HG03196 (cell line): Measurements from ENCODE around the gene RAC3.

Source experiments
- ATAC-seq: cut with Tn5 transposase; IDR thresholded peaks from one replicate; pipeline ENCODE4 v1.9.1; 2021; ENCODE audit not compliant: unreplicated experiment

The RAC3 gene

DNA sequence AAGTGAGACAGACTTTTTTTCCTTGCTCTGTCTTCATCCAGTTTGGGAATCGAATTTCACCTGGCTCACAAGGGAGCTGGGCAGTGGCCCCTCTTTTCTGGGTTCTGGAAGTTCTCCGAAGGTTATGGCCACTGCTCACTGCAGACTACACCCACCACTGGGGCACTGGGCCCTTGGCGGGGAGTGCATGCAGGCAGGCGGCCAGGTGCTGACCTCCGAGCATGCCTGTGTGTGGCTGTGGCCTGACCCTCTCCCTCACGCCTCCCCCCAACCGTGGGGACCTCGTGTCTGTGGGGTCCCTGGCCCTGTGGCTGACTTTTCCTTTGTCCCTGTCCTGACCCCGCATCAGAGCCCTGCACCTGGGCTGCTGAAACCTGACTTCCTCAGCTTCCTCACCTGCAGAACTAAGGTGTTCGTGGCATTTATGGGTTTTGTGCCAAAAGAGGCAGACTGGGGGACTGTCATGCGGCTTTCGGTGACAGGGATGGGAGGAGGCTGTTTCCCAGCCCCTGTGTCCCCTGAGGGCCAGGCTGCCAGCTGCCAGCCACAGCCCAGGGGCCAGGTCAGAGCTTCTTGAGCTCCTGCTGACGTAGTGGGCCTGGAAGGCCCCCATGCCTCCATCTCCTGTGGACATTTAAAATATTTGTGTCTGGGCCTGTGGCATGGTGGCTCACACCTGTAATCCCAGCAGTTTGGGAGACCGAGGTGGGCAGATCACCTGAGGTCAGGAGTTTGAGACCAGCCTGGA lies 32.6 kb upstream of the RAC3 start:
- no peak for ATAC-seq

DNA sequence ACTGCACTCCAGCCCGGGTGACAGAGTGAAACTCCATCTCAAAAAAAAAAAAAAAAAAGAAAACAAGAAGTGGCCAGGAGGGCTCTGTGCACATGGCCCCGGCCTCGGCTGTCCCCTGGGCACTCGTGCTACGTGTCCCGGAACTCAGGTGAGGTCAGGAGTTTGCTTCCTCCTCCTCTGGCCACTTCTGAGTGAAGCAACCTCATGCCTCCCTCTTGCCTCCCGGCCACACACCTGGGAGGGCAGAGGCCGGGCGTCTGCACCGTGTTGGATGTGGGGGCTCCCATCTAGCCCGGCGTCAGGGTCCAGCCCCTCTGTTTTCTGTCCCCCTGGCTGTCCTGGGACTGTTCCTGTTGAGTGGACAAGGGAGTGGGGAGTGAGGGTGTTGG lies 31.9 kb upstream of the RAC3 start:
- no peak for ATAC-seq

DNA sequence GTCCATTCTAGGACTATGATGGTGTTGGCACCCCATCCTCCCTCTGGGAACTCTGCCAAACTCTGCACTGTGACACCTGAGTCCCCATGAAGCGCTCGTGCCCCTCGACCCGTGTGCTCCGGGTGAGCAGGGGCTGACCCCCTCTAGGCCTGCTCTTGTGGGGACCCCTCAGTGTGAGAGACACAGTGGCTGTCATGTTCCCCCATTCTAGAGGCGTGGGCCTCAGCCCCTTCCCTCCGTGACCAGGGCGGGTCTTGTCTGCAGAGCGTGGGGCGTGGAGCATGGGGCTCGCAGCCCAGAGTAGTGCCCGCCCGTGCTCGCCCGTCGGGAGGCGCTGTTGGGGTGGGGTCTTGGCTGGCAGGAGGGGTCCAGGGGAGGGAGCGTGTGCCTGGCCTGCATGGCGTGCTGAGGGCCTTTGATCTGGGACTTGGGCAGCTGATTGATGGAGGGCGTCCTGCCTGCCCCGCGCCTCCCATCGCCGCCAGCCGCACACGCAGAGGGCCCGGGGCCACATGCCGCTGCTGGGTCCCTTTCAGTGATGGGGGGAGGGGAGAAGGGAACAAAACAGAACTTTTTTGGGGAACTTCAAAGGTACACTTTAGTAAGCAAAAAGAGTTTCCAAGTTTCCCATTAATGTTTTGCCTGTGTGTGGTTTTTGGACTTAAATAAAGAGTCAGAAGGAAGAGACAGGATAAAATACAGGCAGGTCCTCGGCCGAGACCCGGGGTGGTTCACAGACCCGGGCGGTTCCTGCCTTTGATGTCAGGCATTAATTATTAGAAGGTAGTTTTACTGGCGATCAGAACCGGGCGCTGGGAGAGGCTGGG lies 31.3 kb upstream of the RAC3 start:
- ATAC-seq = no peak

DNA sequence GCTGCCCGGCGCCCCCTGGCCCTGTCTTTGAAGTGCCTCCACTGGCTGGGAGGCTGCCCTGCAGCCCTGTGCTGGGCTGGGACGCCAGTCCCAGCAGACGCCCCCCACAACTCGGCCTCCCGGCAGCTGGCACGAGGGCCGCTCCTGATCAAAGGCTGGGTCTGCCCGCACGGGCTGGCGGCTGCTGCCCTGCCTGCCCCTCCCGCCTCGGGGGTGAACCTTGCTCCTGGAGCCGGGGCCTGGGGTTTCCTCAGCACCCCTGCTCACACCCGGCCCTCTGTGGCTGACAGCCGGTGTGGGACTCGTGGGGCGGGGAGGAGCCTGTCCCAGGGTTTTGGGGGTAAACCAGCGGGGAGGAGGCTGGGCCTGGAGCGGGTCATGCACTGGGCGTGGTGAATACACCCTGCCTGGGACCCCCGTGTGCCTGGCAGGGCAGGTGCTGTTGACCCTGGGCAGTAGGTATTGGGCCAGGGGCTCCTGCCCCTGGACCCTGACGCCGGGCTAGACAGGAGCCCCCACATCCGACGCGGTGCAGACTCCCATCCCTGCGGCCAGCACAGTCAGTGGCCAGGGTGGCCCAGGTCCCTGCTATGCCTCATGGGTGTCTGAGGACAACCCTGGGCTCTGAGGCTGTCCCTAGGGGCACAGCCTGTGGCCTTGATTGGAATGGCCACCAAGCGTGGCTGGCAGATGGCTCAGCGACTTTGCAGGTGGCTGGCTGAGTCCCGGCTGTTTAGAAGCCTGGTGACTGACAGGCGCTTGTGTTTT lies 30.5 kb upstream of the RAC3 start:
- no peak for ATAC-seq

DNA sequence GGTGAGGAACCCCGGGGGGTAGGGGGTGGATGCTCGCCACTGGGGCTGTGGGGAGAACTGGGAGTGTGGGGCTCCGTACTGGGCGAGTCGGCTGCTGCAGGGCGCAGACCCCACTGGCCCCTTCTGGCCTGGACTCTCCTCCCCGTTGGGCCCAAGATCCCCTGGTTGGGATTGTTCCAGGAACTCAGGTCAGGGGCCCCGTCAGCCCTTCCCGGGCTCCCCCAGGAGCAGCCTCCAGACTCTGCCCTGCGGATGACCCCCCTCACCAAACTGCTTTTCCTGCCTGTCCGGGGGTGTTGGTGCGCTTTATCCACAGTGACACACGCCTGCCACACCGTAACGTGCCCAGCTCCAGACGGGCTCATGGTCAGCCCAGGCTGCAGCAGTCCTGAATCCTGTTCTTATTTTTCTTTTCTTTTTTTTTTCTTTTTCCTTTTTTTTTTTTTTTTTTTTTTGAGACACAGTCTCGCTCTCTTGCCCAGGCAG lies 29.9 kb upstream of the RAC3 start:
- no peak for ATAC-seq

DNA sequence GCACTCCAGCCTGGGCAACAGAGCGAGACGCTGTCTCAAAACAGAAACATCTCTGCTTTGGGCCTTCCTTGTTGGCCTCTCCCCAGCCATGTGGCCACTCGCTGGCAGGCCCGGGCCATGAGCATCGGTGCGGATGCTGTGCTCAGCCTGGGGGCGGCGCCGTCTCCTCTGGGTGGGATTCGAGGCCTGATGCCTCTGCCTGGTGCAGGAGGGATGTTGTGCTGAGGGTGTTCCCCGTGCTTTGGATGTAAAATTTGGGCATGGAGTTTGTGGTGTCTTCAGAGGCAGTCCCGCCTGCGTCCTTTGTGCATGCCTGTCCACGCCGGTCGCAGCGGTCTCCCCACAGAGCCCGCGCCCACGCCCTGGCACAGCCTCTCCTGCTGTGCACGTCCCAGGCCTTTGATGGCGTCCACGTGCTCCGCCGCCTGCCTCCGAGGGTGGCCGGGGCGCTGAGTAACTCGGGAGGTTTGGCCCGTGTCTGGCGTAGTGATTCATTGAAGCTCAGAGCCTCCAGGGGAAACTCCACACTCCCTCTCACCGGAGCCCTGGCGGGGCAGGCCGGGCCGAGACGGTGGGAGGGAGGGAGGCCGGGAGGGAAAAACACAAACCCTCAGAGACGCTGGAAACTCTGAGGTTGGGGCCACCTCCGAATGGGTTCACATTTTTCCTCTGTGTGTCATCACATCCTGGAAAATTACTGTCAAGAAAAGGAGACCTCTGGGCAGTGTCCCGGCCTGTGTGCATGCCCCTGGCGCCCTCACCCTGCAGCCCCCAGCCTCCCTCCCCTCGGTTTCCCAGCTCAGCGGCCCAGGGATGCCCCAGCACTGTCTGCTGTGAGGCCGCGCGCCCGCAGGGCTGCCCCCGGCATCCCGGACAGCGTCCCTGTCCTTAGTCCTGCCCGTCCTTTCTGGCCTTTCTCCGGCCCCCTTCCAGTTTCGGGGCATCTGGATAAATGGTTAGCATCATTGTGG lies 27.8 kb upstream of the RAC3 start:
- ATAC-seq = no peak

DNA sequence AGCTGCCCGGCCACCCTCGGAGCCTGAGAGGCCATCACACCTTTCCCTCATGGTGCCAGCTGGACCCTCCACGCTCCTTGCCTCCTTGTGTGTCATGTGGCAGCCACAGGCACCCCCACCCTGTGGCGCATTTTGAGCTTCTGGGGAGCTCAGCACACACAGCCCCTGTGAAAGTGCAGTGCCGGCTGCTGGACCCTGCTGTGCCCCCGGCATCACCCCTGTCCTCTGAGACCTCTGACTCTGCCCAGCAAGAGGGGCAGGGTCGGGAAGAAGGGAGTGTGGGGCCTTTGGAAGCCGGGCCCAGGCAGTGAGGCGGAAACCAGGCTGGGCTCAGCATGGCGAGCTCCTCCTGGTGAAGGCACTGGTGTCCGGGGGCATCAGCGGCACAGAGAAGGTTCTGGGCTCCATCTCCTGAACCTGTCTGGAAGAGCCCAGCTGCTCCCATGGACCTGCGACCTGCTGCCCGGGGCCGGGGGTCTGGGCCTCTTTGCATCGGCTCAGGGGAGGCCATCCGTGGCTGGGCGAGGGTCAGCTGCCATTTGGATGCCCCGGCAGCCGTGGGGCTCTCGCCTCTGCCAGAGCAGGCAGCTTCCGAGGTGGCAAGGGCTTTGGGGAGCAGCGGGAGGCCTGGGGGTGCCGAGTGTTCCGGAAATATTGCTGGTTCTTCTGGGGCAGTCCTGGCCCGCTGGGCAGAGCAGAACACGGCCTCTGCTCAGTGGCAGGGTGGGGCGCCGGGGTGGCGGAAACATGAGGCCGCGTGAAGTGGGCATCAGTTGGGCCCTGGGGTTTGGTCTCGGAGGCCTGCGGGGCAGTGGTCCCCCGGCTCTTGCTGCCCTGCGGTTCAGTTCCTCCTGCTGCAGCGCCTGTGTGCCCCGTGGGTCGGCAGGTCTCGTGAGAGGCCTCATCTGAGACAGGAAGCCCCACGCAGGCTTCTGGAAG lies 26.7 kb upstream of the RAC3 start:
- no peak for ATAC-seq

DNA sequence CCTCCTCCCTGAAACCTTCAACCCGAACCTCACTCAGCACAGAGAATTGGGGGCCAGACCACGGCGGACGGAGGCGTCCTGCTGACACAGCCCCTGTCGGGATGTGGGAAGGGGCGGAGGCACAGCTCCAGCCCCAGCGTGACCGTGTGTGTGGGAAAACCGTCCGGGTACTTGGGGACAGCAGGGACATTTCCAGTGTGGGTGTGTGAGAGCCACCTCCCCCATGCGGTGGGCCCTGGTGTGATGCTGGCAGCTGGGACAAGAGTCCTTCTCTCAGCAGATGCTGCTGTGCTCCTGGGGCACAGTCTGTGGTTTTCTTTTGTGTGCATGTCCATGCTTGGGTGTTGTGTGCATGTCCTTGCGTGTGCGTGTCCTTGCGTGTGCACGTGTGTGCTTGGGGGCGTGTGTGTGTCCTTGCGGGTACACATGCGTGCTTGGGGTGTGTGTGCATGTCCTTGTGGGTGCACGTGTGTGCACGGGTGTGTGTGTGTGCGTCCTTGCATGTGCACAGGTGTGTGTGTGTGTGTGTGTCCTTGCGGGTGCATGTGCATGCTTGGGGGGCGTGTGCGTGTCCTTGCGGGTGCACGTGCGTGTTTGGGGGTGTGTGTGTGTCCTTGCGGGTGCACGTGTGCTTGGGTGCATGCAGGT lies 25.7 kb upstream of the RAC3 start:
- ATAC-seq = no peak

DNA sequence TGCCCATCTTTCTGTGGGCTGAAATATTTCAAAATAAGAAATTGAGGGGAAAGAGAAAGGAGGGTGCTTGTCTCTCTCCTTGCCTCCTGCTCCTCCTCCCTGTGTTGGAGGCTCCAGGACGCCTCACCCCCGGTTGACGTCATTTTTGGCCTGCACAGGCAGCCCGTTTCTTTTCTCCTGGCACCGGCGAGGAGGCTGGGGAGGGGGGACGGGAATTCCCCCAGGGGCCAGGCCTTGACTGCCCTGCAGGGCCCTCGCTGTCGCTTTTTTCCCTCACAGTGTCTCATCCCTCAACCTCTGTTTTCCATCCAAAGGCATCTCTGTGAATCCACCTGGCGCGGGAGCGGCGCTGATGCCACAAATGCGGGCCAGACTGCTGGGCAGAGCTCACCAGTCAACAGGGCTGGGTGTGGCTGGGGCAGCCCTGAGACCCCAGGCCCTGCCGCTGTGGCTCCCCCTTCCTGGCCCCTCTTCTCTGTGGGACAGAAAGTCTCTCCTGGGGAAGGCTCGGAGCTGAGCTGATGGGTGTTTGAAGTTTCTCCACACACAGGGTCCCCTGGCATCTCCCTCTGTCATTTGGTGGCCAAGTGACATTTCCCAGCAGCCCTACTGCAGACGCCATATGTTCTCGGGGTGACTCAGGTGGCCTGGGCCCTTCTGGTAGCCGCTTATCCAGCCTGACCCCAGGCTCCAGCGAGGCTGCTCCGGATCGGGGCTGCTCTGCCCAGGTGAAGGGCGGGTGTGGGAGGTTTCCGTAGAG lies 24.8 kb upstream of the RAC3 start:
- ATAC-seq = no peak

DNA sequence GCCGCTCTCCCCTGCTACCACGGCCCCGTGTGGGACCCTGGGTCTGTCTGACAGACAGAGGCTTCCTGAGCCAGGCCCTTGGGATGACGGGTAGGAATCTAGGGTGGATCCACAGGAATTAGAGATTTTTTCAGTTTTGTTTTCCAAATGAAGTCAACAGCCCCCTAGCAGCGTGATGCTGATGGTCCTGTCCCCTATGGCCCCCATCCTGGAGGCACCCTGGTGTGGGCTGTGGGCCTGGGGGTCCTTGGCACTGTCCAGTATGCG lies 24.3 kb upstream of the RAC3 start:
- ATAC-seq = no peak

DNA sequence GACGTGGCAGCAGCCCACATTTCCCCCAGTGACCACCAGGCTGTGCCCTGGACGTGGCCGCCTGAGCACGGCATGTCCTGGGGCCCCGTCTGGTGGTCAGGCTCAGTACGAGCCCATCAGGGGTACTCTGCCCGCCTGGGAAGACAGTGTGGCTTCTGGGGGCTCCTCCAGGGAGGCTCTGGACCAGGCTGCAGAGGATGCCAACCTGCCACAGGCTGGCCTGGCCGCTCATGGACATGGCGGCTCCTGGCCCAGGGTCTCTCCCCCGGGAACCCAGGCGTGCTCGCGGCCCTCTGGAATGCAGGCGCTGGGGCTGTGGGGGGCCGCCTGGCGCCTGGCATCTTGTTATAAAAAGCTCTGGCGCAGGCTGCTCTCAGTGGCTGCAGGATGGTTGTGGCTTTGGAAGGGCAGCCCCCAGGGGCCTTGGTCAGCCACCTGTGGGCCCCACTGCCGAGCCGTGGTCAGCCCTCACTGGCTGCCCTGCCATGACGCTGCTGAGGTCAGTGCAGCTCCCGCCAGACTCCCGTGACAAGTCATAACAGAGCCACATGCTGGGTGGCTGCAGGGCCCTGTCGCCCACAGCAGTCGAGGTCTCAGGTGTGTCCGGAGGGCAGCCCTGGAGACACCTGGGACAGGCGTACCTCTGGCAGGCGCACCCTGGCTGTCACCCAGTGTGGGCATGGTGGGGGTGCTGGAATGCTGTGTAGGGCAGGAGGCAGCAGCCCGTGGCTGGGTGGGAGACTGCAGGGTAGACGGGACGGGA lies 23.8 kb upstream of the RAC3 start:
- ATAC-seq = no peak

DNA sequence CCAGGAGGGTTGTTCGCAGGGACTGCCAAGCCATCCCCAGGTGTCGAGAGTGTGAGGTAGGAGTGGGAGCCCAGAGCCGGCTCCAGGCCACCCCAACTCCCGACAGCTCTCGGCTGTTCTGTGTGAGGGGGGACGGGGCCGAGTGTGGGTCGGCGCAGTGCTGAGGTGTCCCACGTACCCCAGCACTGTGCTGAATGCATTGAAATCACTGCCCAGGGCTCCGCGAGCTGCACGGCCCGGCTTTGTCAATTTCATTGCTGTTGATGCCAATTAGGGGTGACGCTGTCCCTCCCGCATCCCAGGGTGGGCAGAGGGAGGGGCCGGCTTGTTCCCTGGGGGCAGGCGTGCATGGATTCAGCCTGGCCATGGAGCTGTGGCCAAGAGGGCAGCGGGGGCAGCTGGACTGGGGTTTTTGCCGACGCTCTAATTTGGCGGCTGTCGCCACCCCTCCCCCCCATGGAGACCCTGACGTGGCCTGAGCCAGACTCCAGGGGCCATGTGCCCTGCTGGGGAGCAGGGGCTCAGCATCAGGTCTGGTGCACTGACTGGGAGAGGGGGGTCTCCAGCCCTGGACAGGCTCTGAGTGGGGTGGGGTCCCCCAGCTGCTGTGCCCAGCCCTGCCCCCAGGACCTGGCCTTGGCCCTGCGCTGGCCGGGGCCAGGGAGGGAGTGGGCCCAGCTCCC lies 23.1 kb upstream of the RAC3 start:
- no peak for ATAC-seq

DNA sequence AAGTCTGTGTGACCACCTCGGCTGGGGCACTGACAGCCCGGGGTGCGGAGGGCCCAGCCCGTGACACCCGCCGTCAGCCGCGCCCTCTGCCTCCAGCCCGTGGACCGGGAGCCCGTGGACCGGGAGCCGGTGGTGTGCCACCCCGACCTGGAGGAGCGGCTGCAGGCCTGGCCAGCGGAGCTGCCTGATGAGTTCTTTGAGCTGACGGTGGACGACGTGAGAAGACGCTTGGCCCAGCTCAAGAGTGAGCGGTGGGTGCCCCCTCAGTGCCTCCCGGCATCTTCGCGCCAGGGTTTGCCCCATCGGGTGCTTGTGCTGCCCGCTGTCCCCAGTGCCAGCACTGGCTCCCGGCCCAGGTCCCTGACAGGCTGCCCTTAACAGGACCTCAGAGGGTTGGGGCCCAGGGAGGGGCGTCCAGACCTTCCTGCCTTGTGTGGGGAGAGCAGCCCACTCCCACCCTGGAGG lies 22.5 kb upstream of the RAC3 start:
- no peak for ATAC-seq

DNA sequence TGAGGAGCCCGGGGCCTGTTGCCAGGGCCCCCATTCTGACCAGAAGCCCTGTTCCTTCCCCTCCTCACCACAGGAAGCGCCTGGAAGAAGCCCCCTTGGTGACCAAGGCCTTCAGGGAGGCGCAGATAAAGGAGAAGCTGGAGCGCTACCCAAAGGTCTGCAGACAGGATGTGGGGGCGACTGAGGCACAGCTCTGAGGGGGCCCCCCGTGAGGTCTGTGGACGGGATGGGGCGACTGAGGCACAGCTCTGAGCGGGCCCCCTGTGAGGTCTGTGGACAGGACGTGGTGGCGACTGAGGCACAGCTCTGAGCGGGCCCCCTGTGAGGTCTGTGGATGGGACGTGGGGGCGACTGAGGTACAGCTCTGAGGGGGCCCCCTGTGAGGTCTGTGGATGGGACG lies 22.1 kb upstream of the RAC3 start:
- no peak for ATAC-seq

DNA sequence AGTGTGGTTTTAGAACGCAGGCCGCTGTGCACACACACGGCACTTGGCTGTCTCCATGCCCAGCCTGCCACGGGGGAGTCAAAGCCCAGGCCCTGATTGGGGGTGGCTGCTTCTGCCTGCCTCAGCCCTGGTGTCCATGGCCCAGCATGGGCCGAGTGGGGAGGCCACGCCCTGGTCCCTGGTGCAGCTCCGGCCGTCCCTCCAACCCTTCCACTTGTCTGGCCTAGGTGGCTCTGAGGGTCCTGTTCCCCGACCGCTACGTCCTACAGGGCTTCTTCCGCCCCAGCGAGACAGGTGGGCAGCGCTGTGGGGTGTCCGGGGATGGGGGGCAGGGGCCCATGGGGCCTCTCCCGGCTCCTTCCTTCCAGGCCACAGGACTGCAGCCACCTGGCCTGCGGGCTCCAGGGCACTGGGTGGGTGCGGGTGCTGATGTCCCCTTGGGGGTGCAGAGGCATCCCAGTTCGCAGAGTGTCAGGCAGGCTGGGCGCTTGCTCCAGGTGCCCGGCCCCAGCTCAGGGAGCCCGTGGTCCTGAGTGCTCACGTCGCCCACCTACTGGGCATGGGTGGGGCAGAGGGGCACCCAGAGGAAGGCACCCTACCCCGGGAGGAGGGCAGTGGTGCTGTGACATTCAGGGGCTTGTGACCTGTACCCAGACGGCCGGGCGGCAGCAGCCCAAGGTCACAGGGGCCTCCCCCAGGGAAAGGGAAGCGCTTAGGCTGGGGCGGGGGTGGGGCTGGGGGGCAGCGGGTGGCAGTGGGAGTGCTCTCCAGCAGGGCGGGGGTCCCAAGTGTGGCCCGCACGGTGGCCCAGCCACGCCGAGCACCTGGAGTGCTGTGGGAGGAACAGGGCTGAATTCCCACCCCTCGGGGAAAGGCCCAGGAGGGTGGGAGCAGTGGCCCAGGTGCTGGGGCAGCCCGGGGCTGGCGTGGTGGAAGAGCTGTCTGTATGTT lies 20.6 kb upstream of the RAC3 start:
- ATAC-seq = no peak

DNA sequence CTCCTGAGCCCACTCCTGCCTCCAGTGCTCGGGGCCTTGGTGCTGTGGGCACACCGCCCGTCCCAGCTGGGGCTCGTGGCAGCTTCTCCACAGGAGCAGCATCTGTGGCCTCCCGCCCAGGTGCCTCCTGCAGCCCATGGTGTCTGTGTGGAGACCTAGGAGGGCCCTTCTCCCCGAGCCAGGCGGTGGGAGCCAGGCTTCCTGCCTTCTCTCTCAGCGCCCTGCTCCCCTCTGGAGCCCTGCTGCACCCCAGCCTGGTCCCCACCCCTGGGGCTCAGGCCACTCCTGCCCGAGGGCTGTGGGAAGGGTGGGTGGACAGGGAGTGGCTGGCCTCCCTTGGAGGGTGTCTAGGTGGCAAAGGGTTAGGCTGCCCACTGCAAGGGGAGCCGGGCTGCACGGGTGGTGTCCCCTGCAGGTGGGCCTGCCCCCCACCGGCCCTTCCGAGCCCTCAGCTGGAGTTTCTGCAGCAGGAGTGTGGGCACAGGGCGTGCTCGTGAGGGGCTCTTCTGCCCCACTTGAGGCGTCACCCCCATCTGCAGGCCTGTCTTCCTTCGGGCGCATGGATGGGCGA lies 19.8 kb upstream of the RAC3 start:
- ATAC-seq = no peak
